ENCODE measurements around the gene COL4A4. TPM values are rescaled to one million over a fixed set of nuclear protein-coding genes. Genes with fewer than 3 reads are reported as not detected.

COL4A4 gene
- total RNA-seq, 1 donor from 2014 or later = 5.2 TPM

DNA sequence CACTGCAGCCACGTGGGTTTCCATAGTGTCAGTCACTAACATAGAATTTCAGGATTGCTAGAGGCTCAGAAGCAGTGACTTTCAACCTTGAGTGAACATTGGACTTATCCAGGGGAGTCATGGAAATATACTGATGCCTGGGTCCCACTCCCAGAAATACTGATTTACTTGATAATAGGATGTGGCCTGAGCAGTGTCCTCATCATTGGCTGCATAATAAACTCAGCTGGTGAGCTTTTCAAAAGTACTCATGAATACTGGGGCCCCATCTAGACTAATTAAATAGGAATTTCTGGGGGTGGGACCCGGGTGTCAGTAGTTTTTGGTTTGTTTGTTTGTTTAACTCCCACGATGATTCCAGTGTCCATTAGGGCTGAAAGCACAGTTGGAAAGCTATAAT, 141.4 kb downstream of the COL4A4 start:
- TF ChIP-seq, protein P1, sequence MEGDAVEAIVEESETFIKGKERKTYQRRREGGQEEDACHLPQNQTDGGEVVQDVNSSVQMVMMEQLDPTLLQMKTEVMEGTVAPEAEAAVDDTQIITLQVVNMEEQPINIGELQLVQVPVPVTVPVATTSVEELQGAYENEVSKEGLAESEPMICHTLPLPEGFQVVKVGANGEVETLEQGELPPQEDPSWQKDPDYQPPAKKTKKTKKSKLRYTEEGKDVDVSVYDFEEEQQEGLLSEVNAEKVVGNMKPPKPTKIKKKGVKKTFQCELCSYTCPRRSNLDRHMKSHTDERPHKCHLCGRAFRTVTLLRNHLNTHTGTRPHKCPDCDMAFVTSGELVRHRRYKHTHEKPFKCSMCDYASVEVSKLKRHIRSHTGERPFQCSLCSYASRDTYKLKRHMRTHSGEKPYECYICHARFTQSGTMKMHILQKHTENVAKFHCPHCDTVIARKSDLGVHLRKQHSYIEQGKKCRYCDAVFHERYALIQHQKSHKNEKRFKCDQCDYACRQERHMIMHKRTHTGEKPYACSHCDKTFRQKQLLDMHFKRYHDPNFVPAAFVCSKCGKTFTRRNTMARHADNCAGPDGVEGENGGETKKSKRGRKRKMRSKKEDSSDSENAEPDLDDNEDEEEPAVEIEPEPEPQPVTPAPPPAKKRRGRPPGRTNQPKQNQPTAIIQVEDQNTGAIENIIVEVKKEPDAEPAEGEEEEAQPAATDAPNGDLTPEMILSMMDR (conservative IDR thresholded peaks at IDR 0.05; ENCODE audit: low read depth, low read length) = no peak
- no peak for DNase-seq (ENCODE audit: low read depth)

DNA sequence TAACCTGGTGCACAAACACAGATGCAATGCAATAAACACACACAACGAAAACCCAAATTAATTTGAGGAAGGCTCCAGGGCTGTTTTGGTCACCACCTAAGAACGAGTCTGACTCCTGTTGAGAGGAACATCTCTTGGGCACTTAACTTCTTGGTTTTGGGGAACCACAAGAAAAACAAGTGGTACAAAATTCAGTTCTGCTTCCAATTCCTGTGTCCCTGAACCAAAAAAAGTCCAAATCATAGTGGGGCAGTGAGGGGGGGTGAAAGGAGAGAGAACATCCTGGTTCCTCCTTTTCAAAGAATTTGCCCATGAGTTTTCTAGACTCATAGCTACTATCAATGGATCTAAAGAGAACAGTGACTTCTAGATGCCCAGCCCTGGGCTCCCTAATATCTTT, 143.6 kb downstream of the COL4A4 start:
- no peak for DNase-seq (ENCODE audit: low read depth)
- H3K4me3 ChIP-seq (ENCODE audit: low read depth, low read length) = no peak overlapping the region
- TF ChIP-seq, protein P1 (conservative IDR thresholded peaks at IDR 0.05; ENCODE audit: low read depth, low read length) = no peak

More for the DNA sequence above, 141.4 kb downstream of the COL4A4 start:
- no peak overlapping the region for H3K4me3 ChIP-seq (ENCODE audit: low read depth, low read length)

DNA sequence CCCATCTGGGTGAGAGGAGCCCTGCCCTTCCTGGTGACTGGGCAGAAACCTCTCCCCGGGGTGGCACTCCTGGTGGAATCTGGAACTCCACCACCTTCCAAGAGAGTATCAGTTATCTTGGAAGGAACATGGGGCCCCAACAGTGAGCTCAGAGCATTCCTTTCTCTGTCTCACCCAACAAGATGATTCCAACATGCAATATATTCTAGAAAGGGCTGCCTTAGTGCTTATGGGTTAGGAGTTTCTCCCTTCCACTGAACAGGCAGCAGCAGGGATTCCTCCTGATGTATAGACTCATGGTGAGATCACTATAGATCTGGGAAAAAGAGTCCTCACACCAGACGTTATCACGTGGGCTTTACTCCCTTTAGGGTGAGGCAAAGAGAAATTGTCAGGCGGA, 147.1 kb downstream of the COL4A4 start:
- H3K4me3 ChIP-seq (ENCODE audit: low read depth, low read length) = no peak overlapping the region
- TF ChIP-seq, protein P1 (conservative IDR thresholded peaks at IDR 0.05; ENCODE audit: low read depth, low read length) = no peak
- no peak for DNase-seq (ENCODE audit: low read depth)

DNA sequence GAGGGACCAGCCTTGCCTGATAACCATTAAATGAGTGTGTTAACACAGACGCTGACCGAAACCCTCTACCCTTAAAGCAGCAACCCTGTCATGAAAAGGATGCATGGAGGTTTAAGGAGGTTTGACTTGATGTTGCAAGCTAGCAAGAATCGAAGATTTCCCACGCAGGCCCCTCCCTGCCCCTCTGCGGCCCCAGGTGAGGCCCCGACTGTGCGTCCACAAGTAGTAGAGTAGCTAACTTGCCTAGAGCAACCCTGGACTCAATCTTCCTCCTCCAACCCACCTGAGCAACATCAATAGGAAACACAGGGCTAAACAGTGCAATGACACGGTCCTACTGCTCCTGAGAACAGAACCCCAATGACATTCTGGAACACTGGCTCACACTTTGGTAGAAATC, 150.1 kb downstream of the COL4A4 start:
- DNase-seq (ENCODE audit: low read depth) = no peak
- H3K4me3 ChIP-seq (ENCODE audit: low read depth, low read length) = no peak overlapping the region
- TF ChIP-seq, protein P1 (conservative IDR thresholded peaks at IDR 0.05; ENCODE audit: low read depth, low read length) = no peak

DNA sequence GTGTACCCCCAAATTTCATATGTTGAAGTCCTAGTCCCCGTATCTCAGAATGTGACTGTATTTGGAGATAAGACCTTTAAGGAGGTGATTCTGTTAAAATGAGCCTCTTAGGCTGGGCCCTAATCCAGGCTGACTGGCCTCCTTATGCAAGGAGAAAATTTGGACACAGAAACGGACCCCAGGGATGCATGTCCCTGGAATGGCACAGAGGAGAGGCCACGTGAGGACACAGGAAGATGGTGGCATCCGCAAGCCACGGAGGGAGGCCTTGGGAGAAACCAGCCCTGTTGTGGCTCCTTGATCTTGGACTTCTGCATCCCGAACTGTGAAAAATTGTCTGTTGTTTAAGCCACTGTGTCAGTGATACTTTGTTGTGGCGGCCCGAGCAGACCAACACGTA, 150.7 kb downstream of the COL4A4 start:
- TF ChIP-seq, protein P1 (conservative IDR thresholded peaks at IDR 0.05; ENCODE audit: low read depth, low read length) = no peak
- no peak overlapping the region for H3K4me3 ChIP-seq (ENCODE audit: low read depth, low read length)
- DNase-seq (ENCODE audit: low read depth) = no peak

DNA sequence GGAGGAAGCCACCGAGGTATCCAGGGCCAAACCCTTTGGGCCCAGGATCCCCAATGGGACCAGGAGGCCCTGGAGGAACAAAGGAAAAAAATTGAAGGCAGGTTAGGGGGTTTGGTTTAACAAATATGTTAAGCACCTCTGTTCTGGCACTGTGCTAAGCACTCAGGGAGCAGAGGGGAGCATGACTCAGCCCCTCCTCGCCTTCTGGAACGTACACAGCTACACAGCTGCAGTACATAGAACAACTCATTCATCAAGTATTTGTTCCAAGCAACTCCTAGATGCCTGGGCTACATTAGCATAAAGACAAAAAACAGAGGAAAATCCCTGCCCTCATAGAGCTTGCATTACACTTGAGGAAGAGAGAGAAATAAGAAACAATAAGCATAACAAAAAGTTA, 153.6 kb downstream of the COL4A4 start:
- H3K4me3 ChIP-seq (ENCODE audit: low read depth, low read length) = no peak overlapping the region
- DNase-seq (ENCODE audit: low read depth) = no peak
- TF ChIP-seq, protein P1 (conservative IDR thresholded peaks at IDR 0.05; ENCODE audit: low read depth, low read length) = no peak

DNA sequence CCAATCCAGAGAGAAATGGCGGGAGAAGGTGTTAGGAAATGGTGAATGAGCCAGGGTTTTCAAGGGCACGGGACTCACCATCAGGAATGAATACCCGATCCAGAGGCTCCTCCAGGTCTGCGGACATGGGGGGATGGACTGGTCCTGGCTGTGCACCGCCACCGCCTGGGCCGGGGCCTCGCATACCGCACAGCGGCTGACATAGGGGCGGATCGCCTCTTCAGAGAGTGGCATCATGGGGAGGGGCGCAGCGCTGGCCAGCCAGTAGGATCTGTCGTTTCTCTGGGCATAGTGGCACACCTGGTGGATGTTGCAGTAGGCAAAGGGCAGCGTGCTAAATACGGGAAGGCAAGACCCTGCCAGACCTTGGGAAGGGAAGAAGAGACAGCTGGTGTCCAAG, 156.1 kb downstream of the COL4A4 start:
- TF ChIP-seq, protein P1 (conservative IDR thresholded peaks at IDR 0.05; ENCODE audit: low read depth, low read length) = no peak
- no peak overlapping the region for H3K4me3 ChIP-seq (ENCODE audit: low read depth, low read length)
- DNase-seq (ENCODE audit: low read depth) = no peak
